ENCODE results near the gene FGF14.

Gene FGF14

DNA sequence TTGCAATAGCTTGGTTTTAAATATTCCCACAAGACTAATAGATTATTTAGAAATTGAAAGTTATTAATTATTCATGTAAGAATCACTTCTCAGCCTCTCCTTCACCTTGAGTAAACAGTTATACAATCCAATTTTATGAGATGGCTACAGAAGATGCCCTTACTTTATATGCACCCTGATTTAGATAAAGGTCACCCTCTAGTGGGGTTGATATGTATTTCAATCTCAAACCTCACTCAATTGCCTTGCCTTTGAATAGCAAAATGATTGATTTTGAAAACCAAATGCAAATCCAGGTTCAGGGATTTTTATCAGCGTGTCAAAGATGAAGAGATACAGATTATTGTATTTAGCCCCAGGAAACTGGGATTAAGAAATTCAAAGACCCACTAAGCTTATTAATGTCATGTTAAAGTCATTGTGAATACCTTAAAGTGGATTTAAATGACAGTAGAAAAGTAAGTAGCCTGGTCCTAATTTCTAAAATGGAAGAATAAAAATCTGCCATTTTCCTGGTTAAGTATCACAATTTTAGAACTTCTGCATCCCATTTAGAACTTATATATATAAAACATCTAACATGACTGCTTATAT, 644.3 kb downstream of the FGF14 start:
- DNase-seq, result peak; percentile 33

DNA sequence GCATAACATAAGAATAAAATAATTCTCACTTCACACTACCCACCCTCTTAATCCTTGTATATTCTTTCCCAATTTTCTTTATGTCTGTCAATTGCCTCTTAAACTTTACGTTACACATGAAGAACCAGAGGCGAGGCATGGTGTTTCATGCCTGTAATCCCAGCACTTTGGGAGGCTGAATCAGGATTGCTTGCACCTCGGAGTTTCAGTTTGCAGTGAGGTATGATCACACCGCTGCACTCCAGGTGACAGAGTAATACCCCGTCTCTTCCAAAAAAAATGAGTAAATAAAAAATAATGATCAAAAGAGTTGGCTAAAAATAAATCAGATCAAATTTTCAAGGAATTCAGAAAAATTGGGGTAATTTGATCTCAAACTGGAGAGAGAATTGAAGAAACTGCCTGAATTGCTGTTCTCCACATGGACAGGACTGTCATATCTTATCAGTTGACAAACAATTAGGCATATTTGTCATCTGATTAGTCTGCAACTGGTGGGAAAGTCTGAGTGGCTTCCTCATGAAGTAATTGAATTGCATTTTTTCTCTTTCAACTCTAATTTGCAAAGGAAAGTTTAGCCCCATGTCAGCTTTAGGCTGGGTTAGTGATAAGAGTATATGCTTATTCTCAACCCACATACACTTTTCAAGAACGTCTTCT, 646.5 kb downstream of the FGF14 start:
- DNase-seq, result no peak

- no peak for DNase-seq
Measured at GRCh38 chr13:101752432-101752831, 649.4 kb downstream of the FGF14 start.

- DNase-seq, result peak; percentile 93
Measured at GRCh38 chr13:101751488-101751887, 650.4 kb downstream of the FGF14 start.

GRCh38 chr13:101749584-101749983, 652.3 kb downstream of the FGF14 start:
- no peak for DNase-seq

DNA sequence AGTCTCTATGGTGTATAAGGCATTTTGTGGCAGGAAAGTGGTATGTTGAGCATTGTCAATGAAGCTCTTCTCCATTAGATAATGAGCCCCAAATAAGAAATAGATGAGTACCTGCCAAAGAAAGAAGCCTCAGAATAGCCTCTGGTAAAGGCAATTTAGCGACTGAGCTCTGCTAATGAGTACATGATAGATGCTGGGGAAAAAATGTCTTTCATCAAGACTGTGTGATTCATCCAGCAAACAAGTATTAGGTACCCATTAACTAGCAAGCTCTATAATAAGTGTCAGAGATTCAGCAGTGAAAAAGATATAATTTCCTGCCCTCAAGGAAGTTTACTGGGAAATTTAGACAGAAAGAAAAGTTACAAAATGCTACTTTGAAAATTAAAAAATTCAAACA, 654.8 kb downstream of the FGF14 start:
- no peak for DNase-seq

DNA sequence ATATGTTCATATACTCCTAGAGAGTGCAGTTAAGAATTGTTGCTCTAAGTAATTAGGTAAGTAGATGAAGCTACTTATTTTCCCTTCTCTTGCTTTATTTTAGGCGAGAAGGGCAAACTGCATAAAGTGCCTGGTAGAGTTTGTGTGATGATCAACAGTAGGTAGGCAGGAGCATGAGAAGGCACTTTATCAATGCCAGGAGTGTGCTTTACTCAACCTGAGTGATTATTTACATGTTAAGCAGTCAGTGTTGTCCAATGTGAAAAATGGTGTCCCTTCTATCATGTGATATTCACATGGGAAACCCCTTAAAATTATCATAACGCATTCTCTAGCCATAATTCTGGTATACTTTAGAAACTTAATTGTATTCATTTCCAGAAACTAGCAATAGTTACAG, 655.3 kb downstream of the FGF14 start:
- DNase-seq, result no peak

GRCh38 chr13:101739382-101740178, 662.3 kb downstream of the FGF14 start:
- DNase-seq, result no peak

DNA sequence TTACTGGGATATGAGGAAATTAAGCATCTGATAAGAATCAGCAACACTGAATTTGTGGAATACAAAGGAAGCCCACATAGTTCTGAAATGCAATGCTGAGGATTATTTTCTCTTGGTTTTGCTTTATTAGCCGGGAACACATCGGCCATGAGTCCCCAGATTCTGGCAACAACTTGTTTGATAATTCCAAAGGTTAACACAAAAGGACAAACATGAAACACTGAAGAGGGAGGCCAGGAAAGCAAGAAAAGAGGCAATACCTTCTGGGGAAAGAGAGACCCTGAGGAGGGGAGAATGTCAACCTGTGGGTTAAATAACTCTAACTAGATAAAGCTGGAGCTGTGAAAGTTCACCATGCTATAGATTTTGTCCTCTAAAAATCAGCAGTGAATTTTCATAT, 663.5 kb downstream of the FGF14 start:
- no peak for DNase-seq

DNA sequence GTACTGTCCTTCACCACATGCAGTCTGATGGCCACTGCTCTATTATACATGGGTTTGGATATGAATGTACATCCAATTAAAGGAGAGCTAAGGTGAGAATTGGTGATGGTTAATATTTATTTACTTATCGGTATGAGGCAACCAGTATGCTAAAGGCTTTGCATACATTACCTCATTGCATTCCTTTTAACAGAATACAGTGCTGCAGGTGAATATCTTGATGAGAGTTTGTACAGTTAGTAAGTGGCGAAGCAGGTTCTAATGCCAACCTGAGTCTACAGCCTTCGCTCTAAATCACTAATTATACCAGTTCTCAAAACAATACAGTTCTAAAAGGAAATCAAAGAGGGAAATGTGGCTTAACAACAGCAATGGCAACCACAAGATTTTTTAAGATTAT, 665.3 kb downstream of the FGF14 start:
- no peak for DNase-seq

DNA sequence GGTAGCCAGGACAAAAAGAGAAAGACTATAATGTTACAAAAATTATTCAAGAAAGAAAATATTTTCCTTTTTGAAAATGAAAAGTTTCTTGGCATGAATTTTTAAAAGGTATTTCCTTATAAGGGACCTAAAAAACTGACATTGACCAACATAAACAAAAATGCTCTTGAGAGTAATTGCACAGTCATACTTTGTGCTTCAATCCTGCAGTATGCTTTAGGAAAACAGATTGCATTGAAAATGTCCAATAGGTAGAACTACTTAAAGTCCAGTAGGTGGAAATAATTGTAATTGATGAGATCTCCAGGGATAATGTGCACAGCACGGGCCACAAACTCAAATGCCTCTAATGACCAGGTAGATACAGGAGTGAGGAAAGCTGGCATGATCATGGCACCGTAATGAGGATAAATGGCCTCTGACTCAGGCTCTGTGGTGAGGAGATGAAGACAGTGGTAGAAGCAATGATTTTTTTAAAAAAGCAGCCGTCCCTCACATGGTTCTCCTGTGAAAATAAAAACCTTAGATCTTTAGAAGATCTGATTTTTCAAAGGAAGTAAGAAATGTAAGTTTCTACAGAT, 671.3 kb downstream of the FGF14 start:
- DNase-seq, result no peak

DNA sequence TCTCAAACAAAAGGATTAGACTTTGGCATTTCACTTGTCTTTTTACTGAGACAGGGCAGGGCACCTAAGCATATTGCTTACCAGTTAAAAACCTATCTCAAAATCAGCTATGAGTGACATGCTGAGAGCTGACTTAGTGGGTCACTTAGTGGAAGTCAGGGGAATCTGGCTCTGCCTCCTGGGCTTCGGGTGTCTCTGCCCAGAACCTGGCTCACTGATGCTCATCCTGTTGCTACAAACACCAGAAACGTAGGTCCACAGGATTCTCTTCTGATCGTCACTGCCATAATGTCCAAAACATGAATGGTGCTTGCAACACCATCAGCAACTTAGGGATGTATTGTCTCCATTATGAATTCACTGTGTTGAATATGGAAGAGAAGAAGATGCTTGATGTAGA, 673.2 kb downstream of the FGF14 start:
- DNase-seq, result no peak

- DNase-seq, result no peak
Measured at GRCh38 chr13:101728021-101728420, 673.8 kb downstream of the FGF14 start.

- no peak for DNase-seq
Measured at GRCh38 chr13:101727118-101727517, 674.7 kb downstream of the FGF14 start.

GRCh38 chr13:101726681-101727080, 675.2 kb downstream of the FGF14 start:
- DNase-seq, result no peak

DNA sequence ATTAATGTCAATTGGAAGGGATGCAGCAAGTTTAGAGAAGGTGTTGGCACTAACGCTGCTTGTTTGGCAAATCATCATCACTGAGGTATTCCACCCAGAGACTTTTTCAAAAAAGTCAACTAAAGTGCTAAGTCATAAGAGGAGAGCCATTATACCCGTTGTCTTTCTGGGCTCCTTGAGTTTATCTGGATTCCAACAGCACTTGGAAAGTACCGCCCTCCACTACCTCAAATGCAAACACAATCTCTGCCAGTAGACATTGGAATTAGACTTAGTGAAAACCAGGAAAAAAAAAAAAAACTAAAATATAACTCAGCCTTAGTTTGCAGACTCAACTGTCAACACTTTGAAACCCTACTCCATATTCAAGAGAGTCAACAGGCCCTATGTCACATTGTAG, 683.4 kb downstream of the FGF14 start:
- DNase-seq, result no peak

DNA sequence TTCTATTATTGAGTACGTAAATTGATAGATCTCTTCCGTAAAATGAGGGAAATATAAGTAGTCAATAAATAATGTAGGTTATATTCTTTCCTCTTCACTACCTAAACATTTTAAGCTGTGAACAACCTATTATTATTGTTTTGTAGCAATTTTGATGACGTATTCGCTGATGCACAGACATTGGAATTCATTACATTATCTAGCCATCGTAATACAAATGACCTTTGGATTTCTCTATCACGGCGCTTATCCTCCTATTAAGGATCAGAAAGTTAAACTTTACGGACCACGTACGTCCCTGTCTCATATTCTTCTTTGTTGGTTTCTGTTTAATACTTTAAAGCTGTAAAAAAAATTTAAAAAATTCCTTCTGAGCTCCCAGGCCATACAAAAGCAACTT, 684.5 kb downstream of the FGF14 start:
- no peak for DNase-seq

DNA sequence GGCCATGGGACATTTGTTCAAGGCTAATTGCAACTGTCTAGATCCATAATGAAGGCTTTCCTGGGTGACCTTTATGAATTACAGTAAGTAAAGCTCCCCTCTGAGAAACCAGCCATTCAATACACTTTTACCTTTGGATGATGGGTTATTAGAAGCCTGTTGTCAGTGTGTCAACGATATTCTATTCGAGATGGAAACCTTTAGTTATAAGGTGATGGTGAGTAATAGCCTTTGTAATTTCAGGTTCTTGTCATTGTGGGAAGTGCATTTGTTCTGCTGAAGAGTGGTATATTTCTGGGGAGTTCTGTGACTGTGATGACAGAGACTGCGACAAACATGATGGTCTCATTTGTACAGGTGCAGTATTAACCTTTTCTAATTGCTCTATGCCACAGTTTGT, 687.7 kb downstream of the FGF14 start:
- DNase-seq, result no peak

GRCh38 chr13:101712026-101712348, 689.9 kb downstream of the FGF14 start:
- no peak for DNase-seq

DNA sequence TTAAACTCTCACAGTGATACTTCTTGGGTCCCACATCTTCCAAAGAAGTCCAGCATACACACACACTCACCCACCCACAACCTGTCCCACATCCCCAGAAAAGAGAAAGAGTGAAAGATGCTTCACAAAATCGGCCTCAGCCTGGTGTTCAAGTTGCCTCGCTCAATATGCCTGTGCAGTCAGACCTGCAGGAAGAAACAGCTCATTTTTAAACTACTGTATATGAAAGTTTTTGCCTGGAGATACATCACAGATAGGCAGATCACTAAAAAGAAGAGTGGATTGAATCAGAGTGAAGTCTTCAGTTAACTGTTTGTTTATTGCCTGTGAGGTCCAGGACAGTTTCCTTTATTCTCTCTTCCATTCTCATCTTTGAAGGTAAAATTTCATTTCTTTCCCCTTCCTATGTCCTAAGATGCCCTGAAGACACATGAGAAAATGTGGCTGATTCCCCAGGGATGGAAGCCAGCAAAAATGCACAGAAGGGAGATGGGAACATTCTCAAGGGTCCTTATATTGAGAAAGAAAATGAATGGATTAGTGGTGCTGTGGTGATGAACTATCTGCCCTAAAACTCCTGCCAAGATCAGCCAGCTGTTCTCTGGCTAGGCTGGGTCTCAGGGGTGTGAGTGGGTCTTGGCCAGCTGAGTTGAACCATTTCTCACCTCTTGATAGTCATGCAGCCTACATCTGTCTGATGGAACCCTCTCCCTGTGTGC, 690.4 kb downstream of the FGF14 start:
- DNase-seq, result no peak

DNA sequence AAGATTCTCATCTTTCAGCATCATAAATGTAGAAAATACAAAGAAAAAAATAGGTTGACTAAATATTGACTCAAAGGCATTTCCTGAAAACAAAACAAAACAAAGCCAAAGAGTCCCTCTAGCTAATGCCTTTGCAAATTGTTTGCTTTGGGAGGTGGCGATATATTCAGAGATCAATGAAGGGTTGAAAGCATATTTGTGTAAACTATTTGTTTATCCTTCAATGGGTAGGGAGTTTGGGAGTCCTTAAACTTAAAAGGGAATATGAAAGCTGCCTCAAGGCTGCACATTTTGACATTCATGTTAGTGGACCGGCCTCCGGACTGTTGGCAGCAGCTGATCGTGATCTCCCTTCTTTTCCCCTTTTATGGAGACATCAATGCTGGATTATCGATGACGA, 691.9 kb downstream of the FGF14 start:
- peak; percentile 37 for DNase-seq

- DNase-seq, result no peak
Measured at GRCh38 chr13:101708115-101708514, 693.7 kb downstream of the FGF14 start.

DNA sequence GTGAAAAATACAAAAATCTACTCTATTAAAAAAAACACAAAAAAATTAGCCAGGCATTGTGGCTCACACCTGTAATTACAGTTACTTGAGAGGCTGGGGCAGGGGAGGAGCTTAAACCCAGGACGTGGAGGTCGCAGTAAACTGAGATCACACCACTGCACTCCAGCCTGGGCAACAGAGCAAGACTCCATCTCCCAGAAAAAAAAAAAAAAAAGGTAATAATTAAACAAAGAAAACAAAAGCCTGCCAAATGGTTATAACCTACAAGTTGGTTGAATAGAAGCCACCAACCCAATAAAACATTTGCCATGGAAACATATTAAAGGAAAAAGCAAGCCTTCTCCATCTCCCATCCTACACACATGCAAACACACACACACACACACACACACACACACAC, 694.2 kb downstream of the FGF14 start:
- DNase-seq, result no peak
